ENCODE results near the gene UNC13C. TPM values are rescaled to one million over a fixed set of nuclear protein-coding genes. Genes with fewer than 3 reads are reported as not detected.
"Not testable (repeated sequence)": the region's sequence is repeated elsewhere in the genome, so short reads cannot be mapped to it uniquely, and the experiment has no call there.

The UNC13C gene
- total RNA-seq, 1 donor from 2014 or later = 0.04 TPM

DNA sequence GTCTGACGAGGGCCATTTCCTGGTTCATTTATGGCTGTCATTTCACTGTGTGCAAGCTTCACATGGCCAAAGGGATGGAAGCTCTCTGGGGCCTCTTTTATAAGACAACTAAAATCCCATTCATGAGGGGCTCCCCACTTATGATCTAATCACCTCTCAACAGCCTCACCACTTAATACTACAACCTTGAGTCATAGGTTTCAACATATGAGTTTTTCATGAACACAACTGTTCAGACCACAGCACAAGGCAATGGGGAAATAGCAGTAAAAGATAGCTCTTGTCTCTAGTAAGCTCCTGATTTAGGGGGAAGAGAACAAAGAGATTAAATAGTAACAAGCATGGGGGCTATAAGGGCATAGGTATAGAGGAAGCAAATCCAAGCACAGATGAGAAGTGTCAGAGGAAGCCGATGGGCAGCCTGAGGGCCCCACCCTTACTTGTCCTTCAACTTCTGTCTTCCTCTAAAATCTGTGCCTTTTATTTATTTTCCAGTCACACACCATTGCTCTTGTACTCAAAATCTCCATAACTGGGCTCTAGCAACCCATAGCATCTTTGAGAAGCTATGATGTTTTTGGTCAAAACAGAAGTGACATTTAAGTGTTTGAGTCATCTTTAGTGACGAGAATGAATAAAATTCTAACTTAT is 329.1 kb downstream of the UNC13C start:
- no peak for ATAC-seq

DNA sequence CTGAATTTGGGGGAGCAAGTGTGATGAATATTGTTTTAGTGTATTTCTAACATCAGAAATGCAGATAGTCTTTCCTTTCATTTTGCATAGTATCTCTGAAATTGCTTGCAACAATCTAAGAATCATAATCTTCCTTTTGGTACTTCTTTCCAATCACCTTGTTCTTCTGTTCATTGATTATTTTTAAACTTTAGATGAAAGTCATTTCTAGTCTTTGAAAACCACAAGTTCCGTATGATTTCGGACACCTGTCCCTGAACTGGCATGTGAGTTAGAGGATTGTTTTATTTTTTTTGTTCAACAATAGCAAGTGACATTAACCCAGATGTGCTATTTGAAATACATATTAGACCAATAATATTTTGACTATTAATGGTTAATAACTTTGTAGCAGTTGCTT is 329.7 kb downstream of the UNC13C start:
- no peak for ATAC-seq

DNA sequence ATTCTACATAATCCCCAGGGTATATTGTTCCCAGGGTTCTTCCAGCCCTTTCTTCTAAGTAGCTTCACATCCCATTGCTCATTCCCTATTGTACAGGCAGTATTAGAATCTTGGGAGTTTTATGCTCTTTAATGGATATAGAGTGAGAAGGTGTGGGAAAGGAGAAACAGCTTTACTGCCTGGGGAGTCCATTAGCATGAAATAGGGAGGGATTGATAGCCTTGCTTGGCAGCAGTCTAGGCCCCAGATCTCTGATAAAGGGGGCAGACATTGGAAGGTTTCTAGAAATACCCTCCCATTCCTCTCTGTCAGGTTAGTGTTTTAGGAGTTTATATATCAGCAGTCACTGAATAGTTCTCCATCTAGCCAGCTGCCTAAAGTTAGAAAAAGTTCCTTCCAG is 334.3 kb downstream of the UNC13C start:
- no peak for ATAC-seq

DNA sequence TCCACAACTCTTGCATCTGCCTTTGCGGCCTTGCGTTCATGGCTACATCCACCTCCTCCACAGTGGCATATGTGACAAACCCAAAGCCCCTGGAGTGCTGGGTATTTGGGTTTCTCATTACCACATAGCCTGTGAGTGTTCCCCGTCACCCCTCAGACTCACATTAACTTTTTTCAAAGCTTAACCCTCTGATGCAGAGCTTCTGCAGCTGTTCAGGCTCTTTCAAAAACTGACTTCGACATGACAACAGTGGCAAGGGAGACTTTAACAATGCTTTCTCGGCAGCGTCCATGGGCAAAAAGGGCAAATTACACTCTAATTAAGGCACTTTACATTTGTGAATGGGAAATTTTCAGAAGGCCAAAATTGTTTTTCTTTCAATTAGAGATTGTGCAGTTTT is 343.2 kb downstream of the UNC13C start:
- no peak for ATAC-seq

DNA sequence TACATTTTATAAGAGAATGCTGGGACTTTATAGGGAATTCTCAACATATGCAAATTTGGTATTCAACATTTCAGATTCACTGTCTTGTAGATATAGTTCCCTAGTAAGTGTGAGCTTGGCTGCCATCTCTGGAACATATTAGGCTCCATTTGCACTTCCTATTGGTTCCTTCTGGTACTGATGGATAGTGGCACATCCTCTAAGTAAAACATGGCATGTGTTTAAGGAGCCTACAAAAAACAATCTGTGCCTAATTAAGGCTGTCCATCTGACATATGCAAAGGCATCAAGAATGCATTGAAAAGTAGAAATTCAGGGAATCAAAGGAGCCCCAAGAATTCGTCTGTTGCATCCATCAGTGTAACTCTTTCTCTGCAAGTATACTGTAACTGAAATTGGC is 344.1 kb downstream of the UNC13C start:
- no peak for ATAC-seq

DNA sequence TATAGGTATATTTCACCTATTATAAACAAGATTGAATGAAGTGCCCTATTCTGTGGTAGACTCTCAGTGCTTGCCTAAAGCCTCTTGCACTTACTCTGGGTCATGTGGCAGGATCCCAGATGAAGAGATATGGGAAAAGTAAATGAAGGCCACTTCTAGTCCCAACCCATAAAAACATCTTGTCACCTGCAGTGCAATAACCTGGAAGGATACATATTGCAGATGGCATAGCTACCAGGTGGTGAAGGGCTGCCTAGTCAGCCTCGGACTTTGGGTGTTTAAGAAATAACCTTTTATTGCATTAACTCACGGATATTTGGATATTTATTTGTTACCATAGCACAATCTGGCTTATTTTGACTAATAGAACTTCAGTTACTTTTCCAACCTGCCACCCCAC is 367.1 kb downstream of the UNC13C start:
- ATAC-seq = no peak

DNA sequence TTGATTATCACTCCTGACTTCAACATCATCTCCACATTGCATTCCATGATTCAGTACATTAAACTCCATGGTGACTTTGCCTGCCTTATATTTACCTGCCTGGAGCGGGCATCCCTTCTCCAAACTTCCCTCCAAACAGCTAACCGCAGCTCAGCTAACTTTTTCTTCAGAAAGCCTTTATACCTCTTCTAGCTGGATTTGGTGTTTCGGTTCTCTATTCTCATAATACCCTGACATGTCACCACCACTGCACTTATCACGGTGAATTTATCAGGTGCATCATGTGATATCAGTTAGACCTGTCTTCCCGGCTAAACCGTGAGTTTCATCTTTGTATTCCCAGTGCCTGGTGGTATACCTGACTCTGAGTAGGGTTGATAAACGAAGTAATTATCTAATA is 367.6 kb downstream of the UNC13C start:
- ATAC-seq = no peak

DNA sequence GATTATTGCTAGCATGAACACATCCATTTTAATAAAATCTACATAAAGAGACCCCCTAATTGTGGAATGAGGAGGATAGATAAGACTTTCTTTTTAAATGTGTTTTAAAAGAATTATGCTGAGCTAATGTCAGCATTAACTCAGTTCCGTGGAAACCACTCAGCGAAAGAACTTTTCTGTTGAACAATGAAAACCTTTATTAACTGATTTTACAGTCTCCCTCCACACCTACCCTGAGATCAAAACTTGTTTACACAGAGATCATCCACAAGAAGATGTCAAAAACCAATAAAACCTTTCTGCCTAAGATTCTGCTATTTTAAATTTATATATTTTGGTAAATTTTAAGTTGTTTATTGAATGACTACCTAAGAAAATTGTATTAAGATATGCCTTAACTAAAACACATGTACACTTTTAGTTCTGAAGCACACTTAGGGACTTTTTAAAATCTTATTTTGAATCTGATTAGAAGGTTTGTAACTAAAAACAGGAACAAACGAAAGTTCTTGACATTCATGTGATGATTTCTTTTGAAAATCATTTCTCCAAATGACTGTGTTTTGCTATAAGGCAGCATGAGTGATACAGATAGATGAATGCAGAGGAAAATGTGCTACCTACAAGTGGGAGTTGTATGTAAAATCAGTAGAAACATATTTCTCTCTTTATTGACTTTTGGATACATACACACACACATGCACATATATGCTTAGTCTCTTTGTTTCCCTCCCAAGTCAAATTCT is 369.0 kb downstream of the UNC13C start:
- no peak for ATAC-seq

DNA sequence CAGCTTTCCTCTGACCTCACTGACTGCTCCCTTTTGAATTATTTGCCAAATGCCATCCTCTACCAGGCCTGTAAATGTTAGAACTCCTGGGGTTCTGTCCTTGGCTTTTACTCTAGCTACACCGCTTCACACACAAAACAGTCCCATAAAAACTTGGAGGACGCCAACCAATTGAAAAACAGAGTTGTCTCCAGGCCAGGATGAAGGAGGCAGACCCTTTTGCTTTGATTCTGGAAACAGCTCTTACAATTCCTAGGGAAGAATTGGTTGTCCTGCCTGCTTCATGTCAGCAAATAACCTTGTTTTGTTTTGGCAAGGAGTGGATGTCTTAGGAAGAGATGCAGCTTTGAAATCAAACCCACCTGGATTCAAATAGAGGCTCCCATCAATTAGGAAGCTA is 375.5 kb downstream of the UNC13C start:
- ATAC-seq = no peak

DNA sequence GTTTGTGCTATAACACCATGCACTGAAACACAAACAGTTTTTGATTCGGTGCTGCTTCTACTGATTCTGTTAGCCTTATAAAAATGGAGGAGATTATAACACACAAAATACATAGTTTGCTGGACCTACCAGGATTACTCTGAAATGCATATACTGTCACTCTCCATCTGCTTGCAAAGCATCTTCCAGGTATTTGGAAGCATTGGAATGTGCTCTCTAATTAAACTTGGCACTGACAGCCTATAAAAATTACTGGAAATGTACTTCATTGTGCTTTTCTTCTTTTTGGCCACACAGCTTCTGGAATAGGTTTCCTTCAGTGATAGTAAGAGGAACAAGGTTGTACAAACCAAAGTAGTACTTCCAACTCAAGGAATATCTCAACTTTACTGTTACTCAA is 376.1 kb downstream of the UNC13C start:
- ATAC-seq = no peak

DNA sequence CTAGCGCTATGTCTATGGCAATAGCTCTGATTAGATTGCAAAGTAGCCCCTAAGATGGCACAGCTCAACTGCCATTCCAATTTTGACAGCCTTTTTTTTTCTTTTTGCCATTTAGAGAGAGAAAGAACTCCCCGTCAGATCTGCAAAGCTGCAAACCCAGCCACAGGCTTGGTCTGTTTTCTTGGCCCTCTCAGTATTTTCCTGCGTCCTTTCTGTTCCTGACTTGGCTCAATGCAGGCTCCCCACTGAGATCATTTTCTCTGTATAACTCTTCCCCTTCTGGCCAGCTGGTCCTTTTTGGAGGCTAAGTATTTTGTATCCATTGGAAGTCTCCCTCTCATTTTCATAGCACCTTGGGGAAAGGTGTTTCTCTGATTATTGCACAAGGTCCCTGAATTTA is 386.7 kb downstream of the UNC13C start:
- ATAC-seq = no peak

DNA sequence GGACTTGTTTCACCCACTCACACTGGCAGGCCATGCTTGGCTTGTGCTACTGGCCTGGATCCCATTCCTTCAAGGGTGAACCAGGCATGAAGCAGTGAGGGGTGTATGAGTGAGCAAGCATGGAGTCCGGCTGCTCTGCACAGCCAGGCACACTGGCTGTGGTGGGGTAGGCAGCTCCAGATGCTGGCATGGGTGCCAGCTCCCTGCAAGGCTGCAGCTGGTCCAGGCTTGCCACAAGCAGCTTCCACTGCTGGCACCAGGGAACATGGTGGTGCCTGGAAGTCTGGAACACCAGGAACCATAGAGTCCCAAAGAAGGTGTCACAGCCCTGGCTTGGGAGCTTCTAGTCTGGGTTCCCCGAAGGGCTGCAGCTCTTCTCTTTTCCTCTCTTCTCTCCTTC is 395.1 kb downstream of the UNC13C start:
- no peak for ATAC-seq

DNA sequence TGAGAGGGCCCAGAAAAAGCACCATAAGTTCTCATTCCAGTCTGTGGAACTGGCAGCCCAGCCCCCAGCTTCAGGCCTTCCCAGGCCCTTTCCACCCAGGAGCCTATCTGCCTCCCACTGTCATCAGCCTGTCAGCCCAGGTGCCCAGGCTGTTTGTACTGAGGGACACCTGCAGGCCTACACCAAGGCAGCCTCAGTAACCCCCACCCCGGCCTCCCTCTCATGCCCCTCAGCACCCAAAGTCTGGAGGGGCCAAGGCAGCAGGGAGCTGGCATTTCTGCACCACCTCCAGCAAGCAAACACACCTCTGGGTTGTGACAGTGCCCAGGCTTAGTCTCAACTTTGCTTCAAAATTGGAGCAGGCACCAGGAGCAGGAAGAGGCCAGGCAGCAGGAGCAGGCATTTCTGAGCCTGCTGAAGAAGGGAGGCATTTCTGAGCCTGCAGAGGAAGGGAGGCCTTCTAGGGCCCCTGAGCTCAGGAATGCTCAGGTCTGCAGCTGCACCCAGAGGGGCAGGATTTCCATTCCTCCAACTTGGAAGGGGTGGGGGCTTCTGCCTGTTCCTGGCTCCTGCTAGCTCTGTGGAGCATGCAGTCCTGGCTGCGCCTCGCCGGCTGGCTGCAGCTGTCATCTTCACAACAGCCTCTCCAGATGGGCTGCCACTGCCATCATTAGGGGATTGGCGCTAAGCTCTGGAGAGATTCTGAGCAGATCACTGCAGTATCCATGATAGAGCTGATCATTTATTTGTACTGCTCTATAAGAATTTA is 396.1 kb downstream of the UNC13C start:
- ATAC-seq = no peak

DNA sequence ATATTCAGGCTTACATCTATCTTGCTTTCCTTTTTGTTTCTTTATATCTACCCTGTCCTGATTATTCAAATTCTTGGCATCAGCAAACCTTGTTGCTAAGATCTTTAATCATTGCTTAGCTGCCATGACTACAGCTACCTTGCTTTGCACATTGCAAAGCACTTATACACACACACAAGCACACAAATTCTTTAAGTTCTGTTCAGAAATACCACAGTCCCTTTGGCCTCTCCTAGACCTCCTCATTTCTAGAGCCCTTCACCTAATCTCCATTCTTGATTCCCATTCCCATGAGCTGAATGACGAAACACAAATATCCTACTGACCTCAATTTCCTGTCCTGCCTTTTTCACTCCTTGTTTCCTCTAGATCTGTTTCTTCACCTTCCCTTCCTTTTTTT is 409.6 kb downstream of the UNC13C start:
- ATAC-seq = no peak

DNA sequence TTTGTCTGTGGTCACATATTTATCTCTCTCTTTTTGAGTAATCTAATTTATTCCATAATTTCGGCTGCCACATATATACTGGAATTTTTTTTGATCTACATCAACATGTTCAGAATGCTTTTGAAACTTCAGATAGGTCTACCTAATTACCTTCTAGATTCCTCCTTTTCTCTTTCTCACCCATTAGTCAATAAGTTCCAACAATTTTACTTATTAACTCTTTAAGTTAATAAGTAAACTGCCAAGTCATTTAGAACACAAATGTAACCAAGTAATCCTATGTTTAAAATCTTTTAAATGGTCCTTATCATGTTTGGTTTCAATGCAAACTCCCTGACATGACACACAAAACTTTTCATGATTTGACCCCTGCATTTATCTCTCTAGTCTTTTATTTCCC is 410.5 kb downstream of the UNC13C start:
- ATAC-seq = no peak

DNA sequence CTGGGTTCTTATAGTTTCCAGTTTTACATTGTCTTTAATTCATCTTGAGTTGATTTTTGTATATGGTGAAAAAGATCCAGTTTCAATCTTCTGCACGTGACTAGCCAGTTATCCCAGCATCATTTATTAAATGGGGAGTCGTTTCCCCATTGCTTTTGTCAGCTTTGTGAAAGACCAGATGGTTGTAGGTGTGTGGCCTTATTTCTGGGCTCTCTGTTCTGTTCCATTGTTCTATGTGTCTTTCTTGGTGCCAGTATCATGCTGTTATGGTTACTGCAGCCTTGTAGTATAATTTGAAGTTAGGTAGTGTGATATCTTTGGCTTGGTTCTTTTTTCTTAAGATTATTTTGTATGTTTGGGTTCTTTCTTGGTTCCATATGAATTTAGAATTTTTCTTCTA is 432.2 kb downstream of the UNC13C start:
- no peak for ATAC-seq

DNA sequence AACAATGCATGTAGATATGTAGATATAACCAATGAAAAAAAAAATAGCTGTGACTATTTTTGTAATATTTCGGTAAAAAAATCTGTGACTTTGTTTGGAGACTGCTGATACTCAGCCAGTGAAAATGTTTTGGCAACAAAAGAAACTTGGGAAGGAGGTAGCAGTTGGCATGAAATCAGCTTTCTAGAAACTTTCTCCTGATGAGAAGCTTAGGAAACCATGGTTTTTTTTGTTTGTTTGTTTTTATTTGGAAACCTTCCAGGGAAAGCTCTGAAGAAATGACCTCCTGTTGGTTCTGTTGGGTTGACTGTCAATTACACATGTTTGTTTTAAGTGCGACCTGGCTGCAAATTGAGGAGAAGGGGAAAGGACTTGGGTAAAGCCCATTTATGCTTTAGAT is 445.9 kb downstream of the UNC13C start:
- ATAC-seq = no peak

DNA sequence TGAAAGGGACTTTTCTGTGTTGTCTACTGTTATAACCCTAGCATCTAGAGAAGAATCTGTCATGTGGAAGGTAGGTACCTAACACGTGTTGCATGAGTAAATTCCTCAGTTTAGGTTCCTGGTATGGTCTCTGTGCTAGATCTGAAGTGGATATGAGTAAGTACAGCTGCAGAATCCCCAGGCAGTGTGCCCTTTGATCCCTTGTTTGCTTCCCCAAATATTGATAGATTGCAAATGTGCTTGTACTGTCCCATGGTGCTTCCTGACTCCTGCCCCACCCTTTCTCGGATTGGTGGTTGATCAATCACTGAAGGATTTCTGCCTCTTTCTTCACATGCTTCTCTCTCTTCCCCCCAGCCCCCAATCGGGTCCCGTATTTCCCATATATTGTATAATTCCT is 450.4 kb downstream of the UNC13C start:
- no peak for ATAC-seq

DNA sequence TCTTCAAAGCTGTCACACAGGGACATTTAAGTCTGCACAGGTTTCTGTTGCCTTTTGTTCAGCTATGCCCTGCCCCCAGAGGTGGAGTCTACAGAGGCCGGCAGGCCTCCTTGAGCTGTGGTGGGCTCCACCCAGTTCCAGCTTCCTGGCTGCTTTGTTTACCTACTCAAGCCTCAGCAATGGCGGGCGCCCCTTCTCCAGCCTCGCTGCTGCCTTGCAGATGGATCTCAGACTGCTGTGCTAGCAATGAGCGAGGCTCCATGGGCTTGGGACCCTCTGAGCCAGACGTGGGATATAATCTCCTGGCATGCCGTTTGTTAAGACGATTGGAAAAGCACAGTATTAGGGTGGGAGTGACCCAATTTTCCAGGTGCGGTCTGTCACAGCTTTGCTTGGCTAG is 472.0 kb downstream of the UNC13C start:
- ATAC-seq = not testable (repeated sequence)

DNA sequence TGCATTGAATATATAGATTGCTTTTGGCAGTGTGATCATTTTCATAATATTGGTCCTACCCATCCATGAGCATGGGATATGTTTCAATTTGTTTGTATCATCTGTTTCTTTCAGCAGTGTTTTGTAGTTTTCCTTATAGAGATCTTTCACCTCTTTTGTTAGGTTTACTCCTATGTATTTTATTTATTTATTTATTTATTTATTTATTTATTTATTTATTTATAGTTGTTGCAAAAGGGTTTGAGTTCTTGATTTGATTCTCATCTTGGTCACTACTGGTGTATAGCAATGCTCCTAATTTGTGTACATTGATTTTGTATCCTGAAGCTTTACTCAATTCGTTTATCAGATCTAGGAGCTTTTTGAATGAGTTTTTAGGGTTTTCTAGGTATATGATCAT is 478.2 kb downstream of the UNC13C start:
- no peak for ATAC-seq

DNA sequence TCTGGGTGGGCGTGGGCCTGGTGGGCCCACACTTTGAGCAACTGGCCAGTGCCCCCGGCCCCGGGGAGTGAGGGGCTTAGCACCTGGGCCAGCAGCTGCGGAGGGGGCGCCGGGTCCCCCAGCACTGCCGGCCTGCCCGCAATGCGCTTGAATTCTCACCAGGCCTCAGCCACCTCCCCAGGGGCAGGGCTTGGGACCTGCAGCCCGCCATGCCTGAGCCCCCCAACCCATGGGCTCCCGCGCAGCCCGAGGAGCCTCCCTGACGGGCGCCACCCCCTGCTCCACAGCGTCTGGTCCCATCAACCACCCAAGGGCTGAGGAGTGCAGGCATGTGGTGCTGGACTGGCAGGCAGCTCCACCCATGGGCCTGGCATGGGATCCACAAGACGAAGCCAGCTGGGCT is 484.3 kb downstream of the UNC13C start:
- ATAC-seq = no peak

DNA sequence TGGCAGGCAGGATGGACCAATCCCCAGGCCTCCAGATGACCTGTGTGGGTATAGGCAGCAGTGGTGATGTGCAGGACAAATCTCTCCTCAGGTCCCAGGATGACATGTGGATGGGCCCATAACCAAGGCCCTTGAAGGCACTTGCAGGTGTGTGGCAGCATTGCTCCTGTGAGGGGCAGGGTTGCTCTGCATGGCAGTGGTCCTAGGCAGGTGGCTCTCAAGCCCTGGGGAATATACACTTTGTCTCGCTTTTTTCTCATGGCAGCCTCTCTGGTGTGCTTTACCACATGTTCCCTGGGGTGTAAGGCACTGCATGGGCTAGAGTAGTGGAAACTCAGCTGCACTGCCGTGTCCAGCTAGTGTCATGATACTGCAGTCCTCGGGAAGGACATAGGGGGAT is 503.6 kb downstream of the UNC13C start:
- no peak for ATAC-seq

DNA sequence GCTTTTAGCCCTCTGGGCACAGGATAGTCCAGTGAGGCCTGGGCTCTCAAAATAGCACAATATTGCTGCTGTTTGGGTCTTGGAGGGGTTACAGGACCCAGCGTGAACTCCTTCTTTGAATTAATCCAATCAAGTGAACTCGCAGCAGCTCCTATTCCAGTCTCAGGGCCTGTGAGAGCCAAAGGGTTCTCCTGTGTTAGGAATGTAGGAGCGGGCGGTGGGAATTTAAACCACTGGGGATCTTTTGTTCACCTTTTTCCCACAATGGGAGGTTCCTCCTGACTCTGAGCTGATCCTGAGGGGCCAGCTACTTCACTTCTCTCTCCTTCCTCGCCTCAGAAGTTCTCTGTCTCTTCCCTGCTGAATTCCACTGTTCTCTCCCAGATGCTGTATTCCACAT is 504.0 kb downstream of the UNC13C start:
- ATAC-seq = no peak

DNA sequence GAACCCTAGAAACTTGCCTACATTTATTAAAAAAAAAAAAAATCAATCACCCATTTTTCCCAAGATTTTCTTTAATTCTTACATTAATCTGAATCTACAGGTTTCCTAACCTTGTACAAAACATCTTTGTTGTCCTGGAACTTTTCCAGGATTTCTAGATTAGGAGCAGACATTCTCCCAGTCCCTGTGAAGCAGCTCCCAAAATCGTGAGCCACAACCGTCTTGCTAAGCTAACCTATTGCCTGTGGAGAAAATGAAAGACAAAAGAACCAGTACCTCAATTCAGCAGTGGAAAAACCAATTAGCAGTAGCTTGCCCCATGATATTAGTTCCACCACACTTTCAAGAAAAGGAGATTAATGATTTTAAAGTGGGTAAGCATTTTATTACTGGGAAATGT is 522.1 kb downstream of the UNC13C start:
- ATAC-seq = no peak
